Measurements from ENCODE around the gene NPVF. TPM values are rescaled to one million over a fixed set of nuclear protein-coding genes. Genes with fewer than 3 reads are reported as not detected.

Gene NPVF
- total RNA-seq, 4 donors from 2014 or later, result not detected

DNA sequence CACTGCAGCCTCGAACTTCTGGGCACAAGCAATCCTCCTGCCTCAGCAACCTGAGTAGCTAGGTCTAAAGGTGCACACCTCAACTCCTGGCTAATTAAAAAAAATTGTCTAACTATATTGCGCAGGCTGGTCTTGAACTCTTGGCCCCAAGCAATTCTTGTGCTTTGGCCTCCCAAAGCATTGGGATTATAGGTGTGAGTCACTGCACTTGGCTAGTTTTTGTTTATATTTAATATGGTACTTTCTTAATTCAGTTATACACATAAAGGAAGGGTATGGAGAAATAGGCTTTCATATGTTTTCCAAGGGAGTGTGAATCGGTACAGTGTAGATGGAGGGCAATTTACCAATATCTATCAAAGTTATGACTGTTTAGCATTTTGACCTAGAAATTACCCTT lies 20.4 kb downstream of the NPVF start:
- H3K9me3 ChIP-seq, result peaks cover 0 to 4% of the 10 kb centered on the region in 2 donors
- TF ChIP-seq, protein P1, sequence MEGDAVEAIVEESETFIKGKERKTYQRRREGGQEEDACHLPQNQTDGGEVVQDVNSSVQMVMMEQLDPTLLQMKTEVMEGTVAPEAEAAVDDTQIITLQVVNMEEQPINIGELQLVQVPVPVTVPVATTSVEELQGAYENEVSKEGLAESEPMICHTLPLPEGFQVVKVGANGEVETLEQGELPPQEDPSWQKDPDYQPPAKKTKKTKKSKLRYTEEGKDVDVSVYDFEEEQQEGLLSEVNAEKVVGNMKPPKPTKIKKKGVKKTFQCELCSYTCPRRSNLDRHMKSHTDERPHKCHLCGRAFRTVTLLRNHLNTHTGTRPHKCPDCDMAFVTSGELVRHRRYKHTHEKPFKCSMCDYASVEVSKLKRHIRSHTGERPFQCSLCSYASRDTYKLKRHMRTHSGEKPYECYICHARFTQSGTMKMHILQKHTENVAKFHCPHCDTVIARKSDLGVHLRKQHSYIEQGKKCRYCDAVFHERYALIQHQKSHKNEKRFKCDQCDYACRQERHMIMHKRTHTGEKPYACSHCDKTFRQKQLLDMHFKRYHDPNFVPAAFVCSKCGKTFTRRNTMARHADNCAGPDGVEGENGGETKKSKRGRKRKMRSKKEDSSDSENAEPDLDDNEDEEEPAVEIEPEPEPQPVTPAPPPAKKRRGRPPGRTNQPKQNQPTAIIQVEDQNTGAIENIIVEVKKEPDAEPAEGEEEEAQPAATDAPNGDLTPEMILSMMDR (IDR thresholded peaks at IDR 0.05), result no peak
- no peak for TF ChIP-seq POLR2A (IDR thresholded peaks at IDR 0.05)
- H3K27me3 ChIP-seq, result no peaks in the 10 kb centered on the region
- no peaks in the 10 kb centered on the region for H3K4me1 ChIP-seq
- DNase-seq, result no peak
- no peak overlapping the region for H3K4me3 ChIP-seq
- intact Hi-C loops (cut with DNase I; ENCODE audit: low total_unique reads), result no loop called here
- H3K36me3 ChIP-seq, result no peaks in the 10 kb centered on the region
- no peak overlapping the region for H3K27ac ChIP-seq

DNA sequence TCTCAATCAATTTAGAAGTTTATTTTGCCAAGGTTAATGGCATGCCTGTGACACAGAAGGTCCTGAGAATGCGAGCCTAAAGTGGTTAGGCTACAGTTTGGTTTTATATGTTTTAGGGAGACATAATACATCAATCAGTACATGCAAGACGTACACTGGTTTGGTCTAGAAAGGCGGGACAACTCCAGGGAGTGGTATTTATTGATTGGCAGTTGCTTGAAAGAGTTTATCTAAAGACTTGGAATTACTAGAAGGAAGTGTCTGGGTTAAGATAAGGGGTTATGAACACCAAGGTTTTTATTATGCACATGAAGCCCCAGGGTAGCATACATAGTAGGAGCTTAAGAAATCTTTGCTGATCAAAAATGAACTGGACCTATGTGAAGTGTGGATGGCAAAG lies 21.5 kb downstream of the NPVF start:
- no peaks in the 10 kb centered on the region for H3K4me1 ChIP-seq
- no peak for DNase-seq
- intact Hi-C loops (cut with DNase I; ENCODE audit: low total_unique reads), result no loop called here
- no peaks in the 10 kb centered on the region for H3K36me3 ChIP-seq
- peaks cover 0 to 4% of the 10 kb centered on the region in 2 donors for H3K9me3 ChIP-seq
- H3K27me3 ChIP-seq, result no peaks in the 10 kb centered on the region
- H3K27ac ChIP-seq, result no peak overlapping the region
- no peak overlapping the region for H3K4me3 ChIP-seq
- TF ChIP-seq, protein P1 (IDR thresholded peaks at IDR 0.05), result no peak
- no peak for TF ChIP-seq POLR2A (IDR thresholded peaks at IDR 0.05)

DNA sequence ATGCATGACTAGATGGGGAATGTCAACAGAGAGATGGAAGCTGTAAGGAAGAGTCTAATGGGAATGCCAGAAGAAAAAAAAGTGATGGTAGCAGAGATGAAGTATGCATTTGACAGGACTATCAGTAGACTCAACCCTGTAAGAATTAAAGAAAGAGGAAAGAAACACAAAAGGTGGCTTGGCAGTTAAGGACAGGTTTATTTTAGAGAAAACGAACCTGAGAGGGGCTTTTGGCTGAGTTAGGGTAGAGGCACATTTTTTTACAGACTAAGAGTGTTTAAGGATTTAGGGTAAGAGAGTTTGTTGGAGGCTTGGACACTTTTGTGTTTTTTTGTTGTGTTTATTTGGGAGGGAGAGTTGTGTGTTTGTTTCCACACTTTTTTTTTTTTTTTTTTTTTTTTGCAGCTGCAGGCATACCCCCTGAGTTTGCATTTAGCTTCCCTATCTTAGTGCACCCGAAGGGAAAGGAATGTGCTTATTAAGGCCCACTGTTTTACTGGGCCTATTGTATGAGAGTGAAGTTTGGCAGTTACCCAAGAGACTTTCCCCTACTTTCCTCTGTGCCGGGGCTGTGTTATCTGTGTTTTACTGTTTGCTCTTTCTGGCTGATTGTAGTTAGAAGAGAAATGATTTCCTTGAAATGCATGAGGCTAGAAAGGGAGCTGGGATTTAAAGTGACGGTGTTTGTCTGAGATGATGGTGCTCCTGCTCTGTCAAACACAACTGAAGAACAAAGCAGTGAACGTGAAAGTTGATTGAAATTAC lies 32.0 kb downstream of the NPVF start:
- H3K4me1 ChIP-seq, result no peaks in the 10 kb centered on the region
- H3K27me3 ChIP-seq, result no peaks in the 10 kb centered on the region
- DNase-seq, result no peak
- H3K9me3 ChIP-seq, result no peaks in the 10 kb centered on the region
- no peak overlapping the region for H3K4me3 ChIP-seq
- TF ChIP-seq POLR2A (IDR thresholded peaks at IDR 0.05), result no peak
- TF ChIP-seq, protein P1 (IDR thresholded peaks at IDR 0.05), result no peak
- H3K27ac ChIP-seq, result no peak overlapping the region
- H3K36me3 ChIP-seq, result no peaks in the 10 kb centered on the region
- intact Hi-C loops (cut with DNase I; ENCODE audit: low total_unique reads), result no loop called here

DNA sequence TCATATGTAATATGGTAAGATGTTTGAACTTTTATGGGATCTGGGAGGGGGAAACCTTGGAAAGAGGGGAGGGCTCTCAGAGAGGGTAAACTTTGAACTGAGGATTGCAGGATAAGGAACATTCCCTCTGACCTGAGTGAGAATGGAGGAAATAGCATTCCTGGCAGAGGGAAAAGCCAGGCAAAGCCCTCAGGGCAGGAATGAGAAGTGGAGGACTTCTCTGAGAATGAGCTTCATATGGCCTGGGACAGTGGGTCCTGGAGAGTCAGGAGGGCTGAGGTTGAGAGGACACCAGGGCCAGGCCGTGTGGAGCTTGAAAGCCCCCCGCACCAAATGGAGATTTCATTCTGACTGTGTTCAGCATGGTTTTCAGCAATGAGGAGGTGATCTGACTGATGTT lies 34.2 kb downstream of the NPVF start:
- Histone ChIP-seq H3K4me1 (no peaks in the 10 kb centered on the region), H3K27ac (no peak overlapping the region), H3K9me3 (no peaks in the 10 kb centered on the region), H3K36me3 (no peaks in the 10 kb centered on the region), H3K27me3 (no peaks in the 10 kb centered on the region), H3K4me3 (no peak overlapping the region)
- intact Hi-C loops (cut with DNase I; ENCODE audit: low total_unique reads), result no loop called here
- no peak for DNase-seq
- TF ChIP-seq, protein P1 (IDR thresholded peaks at IDR 0.05), result no peak
- TF ChIP-seq POLR2A (IDR thresholded peaks at IDR 0.05), result no peak

DNA sequence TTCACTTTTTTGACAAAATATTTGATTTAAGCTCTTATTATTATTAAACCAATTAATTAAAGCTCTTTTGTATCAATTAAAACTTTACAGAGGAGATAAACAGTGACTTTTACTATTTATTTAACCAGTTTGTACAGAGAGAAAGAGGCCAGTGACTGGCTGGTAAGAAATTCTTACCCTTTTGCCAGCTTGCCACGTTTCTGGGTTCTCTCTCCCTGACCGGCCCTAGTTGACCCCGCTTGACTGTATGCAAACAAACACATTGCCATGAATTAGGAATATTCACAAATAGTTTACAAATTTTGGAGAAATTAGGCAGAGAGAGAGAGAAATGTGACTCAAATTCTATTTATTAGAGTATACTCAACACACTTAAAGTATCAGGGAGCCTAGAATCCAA lies 36.2 kb downstream of the NPVF start:
- no peaks in the 10 kb centered on the region for H3K27me3 ChIP-seq
- intact Hi-C loops (cut with DNase I; ENCODE audit: low total_unique reads), result no loop called here
- DNase-seq, result no peak
- H3K36me3 ChIP-seq, result no peaks in the 10 kb centered on the region
- no peak overlapping the region for H3K4me3 ChIP-seq
- no peaks in the 10 kb centered on the region for H3K9me3 ChIP-seq
- no peak overlapping the region for H3K27ac ChIP-seq
- no peaks in the 10 kb centered on the region for H3K4me1 ChIP-seq
- TF ChIP-seq, protein P1 (IDR thresholded peaks at IDR 0.05), result no peak
- no peak for TF ChIP-seq POLR2A (IDR thresholded peaks at IDR 0.05)
